CD4-positive, alpha-beta memory T cell (primary cell): Measurements from ENCODE around the gene GPR108. TPM values are rescaled to one million over a fixed set of nuclear protein-coding genes. Genes with fewer than 3 reads are reported as not detected.
"Not testable (repeated sequence)": the region's sequence is repeated elsewhere in the genome, so short reads cannot be mapped to it uniquely, and the experiment has no call there.

Experiments used
- CTCF ChIA-PET: fragments of 350-600 bp; sonication (Branson Sonifier 250); formaldehyde crosslinking; loops from one replicate; lab custom pipeline; 2021; ENCODE audit warnings: inconsistent platforms; ENCODE audit not compliant: partially characterized antibody; lab: Charles Lee
- POLR2A ChIA-PET: fragments of 350-600 bp; sonication (Branson Sonifier 250); formaldehyde crosslinking; loops from one replicate; lab custom pipeline; 2021; ENCODE audit not compliant: partially characterized antibody; lab: Charles Lee
- DNase-seq, 5 donors: peaks; one replicate each; pipeline versions ENCODE4 v3.0.0 to v3.0.0-alpha.2; 2020 to 2022; ENCODE audit warnings: mixed read lengths in 1 of 5
- H3K27ac ChIP-seq: one replicate; pipeline ENCODE4 v1.7.0; 2013; ENCODE audit warnings: low read depth, low read length
- H3K27me3 ChIP-seq: 2 replicates; pipeline ENCODE4 v1.7.0; 2013; ENCODE audit warnings: mild to moderate bottlenecking, low read length, moderate library complexity; ENCODE audit not compliant: insufficient read depth
- H3K36me3 ChIP-seq: 2 replicates; pipeline ENCODE4 v1.7.0; 2013; ENCODE audit warnings: mild to moderate bottlenecking, low read length, moderate library complexity; ENCODE audit not compliant: insufficient read depth
- H3K4me1 ChIP-seq: 2 replicates; pipeline ENCODE4 v1.7.0; 2013; ENCODE audit warnings: mild to moderate bottlenecking, low read length, moderate library complexity; ENCODE audit not compliant: insufficient read depth
- H3K4me3 ChIP-seq, 2 donors: one replicate each; pipeline ENCODE4 v1.7.0; 2013; ENCODE audit warnings: low read length in 2 of 2, mild to moderate bottlenecking in 1 of 2
- H3K9me3 ChIP-seq, 2 donors: one replicate each; pipeline ENCODE4 v1.7.0; 2013; ENCODE audit warnings: low read length in 2 of 2, control low read depth in 1 of 2; ENCODE audit not compliant: control insufficient read depth in 1 of 2
- H3K27ac Mint-ChIP-seq, 7 donors: one replicate each; pipeline ENCODE4 v1.8.0; 2020 to 2021; ENCODE audit warnings: mixed read lengths in 7 of 7, mild to moderate bottlenecking in 6 of 7, inconsistent platforms in 3 of 7, moderate library complexity in 3 of 7
- H3K27me3 Mint-ChIP-seq, 2 donors: one replicate each; pipeline ENCODE4 v1.8.0; 2020 to 2021; ENCODE audit warnings: mixed read lengths in 2 of 2
- H3K36me3 Mint-ChIP-seq, 2 donors: one replicate each; pipeline ENCODE4 v1.8.0; 2020 to 2021; ENCODE audit warnings: mixed read lengths in 2 of 2, inconsistent platforms in 1 of 2, mild to moderate bottlenecking in 1 of 2
- H3K4me1 Mint-ChIP-seq, 4 donors: one replicate each; pipeline ENCODE4 v1.8.0; 2020 to 2021; ENCODE audit warnings: mixed read lengths in 4 of 4, mild to moderate bottlenecking in 1 of 4
- H3K4me3 Mint-ChIP-seq, 8 donors: one replicate each; pipeline ENCODE4 v1.8.0; 2020 to 2021; ENCODE audit warnings: mixed read lengths in 8 of 8, mild to moderate bottlenecking in 7 of 8, moderate library complexity in 6 of 8, inconsistent platforms in 3 of 8
- H3K9me3 Mint-ChIP-seq, 8 donors: one replicate each; pipeline ENCODE4 v1.8.0; 2020 to 2021; ENCODE audit warnings: mixed read lengths in 8 of 8, mild to moderate bottlenecking in 5 of 8, inconsistent platforms in 3 of 8, moderate library complexity in 1 of 8
- intact Hi-C: fragments of 100-400 bp; cut with micrococcal nuclease; formaldehyde crosslinking; loops from one replicate; pipeline ENCODE4 v1.15.1; 2023
- polyA plus RNA-seq, 2 donors: library from polyadenylated mRNA; unstranded; fragments of 300-500 nt; fragmentation: Illumina TruSeq; gene quantifications; one replicate each; pipeline ENCODE4 v1.2.3, GENCODE V29; 2021
- total RNA-seq, 2 experiments: library from RNA; stranded (reverse); gene quantifications; one replicate each; pipeline ENCODE4 v1.2.3, GENCODE V29; 2021

GPR108 gene
- total and polyA plus RNA-seq, 4 experiments from 2014 or later = 75.6 to 183 (median 92.3) TPM

DNA sequence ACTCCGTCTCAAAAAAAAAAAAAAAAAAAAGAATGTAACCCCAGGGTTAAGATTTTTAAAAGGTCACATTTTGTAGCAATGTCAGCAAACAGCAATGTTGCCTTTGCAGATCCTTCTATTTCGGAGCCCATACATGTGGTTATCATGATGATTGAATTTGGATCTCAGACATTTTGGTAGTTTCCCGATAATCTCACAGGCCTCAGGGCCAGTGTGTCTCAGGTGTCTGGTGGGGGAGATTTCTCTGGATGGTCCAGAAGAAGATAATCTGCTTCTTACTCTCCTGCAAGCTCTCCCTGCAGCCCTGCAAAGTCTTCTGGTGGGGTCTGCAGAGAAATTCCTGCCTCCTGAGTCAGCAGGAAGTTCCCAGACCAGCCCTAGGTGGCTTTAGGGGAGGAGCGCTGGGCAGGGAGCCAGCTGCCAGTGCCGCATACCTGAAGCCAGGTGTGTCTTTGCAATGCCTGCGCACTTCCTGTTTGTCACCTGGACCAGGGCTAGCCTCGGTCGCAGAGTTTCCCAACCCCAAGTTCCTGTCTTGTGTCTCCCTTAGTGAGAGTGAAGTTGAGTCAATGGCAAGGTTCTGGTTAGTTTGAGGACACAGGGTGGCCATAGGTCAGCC lies 28.5 kb upstream of the GPR108 start:
- POLR2A ChIA-PET = interaction anchor here (1.6 to 10.7 kb wide), 3 partner anchors 8 to 35 kb away, joined by 5 to 227 read pairs (median 6); no protein-coding TSS in a partner anchor
- intact Hi-C loops = loop anchor here (2.0 kb wide), 1 partner anchor 249 kb away; no protein-coding TSS in a partner anchor
- no peaks in the 10 kb centered on the region for H3K27me3 Mint-ChIP-seq

GRCh38 chr19:6762253-6762797 lies 24.9 kb upstream of the GPR108 start:
- intact Hi-C loops, H3K27me3 Mint-ChIP-seq, H3K4me3 ChIP-seq, H3K27me3 ChIP-seq, H3K4me3 Mint-ChIP-seq, H3K27ac ChIP-seq, H3K9me3 ChIP-seq, DNase-seq, H3K9me3 Mint-ChIP-seq: not testable (repeated sequence)
- ChIA-PET POLR2A (interaction anchor here (0.6 to 1.9 kb wide), 2 partner anchors 11 to 1084 kb away, joined by 4 to 7 read pairs; partner anchors contain the start of gene VAV1), CTCF (interaction anchor here (0.7 to 1.7 kb wide), 2 partner anchors 10 to 24 kb away, joined by 3 to 6 read pairs; partner anchors contain the start of gene VAV1)
- H3K36me3 Mint-ChIP-seq = peaks cover 18 to 33% of the 10 kb centered on the region in 2 donors
- peak overlapping the region in 1 of 7 donors; percentile 8 for H3K27ac Mint-ChIP-seq
- Histone ChIP-seq H3K36me3 (peaks cover 28% of the 10 kb centered on the region), H3K4me1 (peaks cover 35% of the 10 kb centered on the region)
- H3K4me1 Mint-ChIP-seq = peaks cover 18 to 33% (median 29%) of the 10 kb centered on the region in 4 donors

More for the DNA sequence above, 28.5 kb upstream of the GPR108 start:
- peak overlapping the region; percentile 89 to 99 (median 96) for H3K27ac Mint-ChIP-seq
- peaks cover 10% of the 10 kb centered on the region for H3K36me3 ChIP-seq
- H3K4me1 Mint-ChIP-seq = peaks cover 25 to 56% (median 40%) of the 10 kb centered on the region in 4 donors
- peak in 3 of 5 donors; percentile 16 to 65 (median 21) for DNase-seq
- H3K4me1 ChIP-seq = peaks cover 52% of the 10 kb centered on the region
- H3K27me3 ChIP-seq = no peaks in the 10 kb centered on the region
- no peaks in the 10 kb centered on the region for H3K9me3 Mint-ChIP-seq
- H3K9me3 ChIP-seq = no peaks in the 10 kb centered on the region
- CTCF ChIA-PET = interaction anchor here (1.3 to 2.4 kb wide), 3 partner anchors 28 to 98 kb away, joined by 5 to 7 read pairs (median 6); no protein-coding TSS in a partner anchor
- peak overlapping the region; percentile 97 for H3K27ac ChIP-seq
- peaks cover 6 to 16% of the 10 kb centered on the region in 2 donors for H3K36me3 Mint-ChIP-seq
- H3K4me3 Mint-ChIP-seq = peak overlapping the region; percentile 91 to 98 (median 94)
- peak overlapping the region; percentile 63 to 80 for H3K4me3 ChIP-seq

GRCh38 chr19:6761053-6761676 lies 23.8 kb upstream of the GPR108 start:
- peaks cover 18 to 29% of the 10 kb centered on the region in 2 donors for H3K36me3 Mint-ChIP-seq
- Histone ChIP-seq H3K27ac (no peak overlapping the region), H3K4me1 (peaks cover 28% of the 10 kb centered on the region), H3K4me3 (no peak overlapping the region), H3K9me3 (no peaks in the 10 kb centered on the region), H3K36me3 (peaks cover 28% of the 10 kb centered on the region), H3K27me3 (no peaks in the 10 kb centered on the region)
- peak overlapping the region in 1 of 7 donors; percentile 29 for H3K27ac Mint-ChIP-seq
- H3K4me1 Mint-ChIP-seq = peaks cover 15 to 22% (median 18%) of the 10 kb centered on the region in 4 donors
- no peak overlapping the region for H3K4me3 Mint-ChIP-seq
- peak in 1 of 5 donors; percentile 21 for DNase-seq
- ChIA-PET POLR2A (interaction anchor here (0.9 to 2.0 kb wide), 4 partner anchors 9 to 40 kb away, joined by 5 to 11 read pairs (median 7); partner anchors contain the start of genes GPR108 and VAV1), CTCF (interaction anchor here (0.7 to 1.7 kb wide), 5 partner anchors 23 to 130 kb away, joined by 3 to 6 read pairs (median 4); no protein-coding TSS in a partner anchor)
- intact Hi-C loops = no loop called here
- no peaks in the 10 kb centered on the region for H3K9me3 Mint-ChIP-seq
- H3K27me3 Mint-ChIP-seq = no peaks in the 10 kb centered on the region

DNA sequence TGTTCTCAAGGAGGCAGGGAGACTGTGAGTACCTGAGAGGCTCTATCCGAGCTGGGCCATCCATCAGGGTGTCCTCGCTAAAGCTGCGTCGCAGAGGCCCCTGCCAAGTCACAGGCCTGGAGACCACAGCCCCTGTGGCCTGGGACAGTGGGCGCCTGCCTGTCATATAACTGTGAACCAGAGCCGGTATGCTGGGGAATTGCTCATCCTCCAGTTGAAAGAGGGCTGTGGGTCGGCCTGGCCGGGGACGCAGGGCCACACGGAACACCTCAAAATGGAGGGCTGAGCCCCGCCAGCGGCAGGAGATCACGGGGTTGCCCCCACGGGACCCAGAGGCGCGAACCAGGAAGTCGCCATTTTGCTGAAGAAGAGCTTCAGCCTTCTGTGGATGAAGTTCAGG lies 23.2 kb upstream of the GPR108 start:
- no peak overlapping the region for H3K4me3 Mint-ChIP-seq
- H3K36me3 Mint-ChIP-seq = peaks cover 18 to 29% of the 10 kb centered on the region in 2 donors
- Histone ChIP-seq H3K27me3 (no peaks in the 10 kb centered on the region), H3K9me3 (no peaks in the 10 kb centered on the region), H3K4me1 (peaks cover 23% of the 10 kb centered on the region), H3K36me3 (peaks cover 28% of the 10 kb centered on the region), H3K4me3 (no peak overlapping the region), H3K27ac (no peak overlapping the region)
- no peak for DNase-seq
- H3K9me3 Mint-ChIP-seq = no peaks in the 10 kb centered on the region
- intact Hi-C loops = no loop called here
- POLR2A ChIA-PET = interaction anchor here (0.9 to 2.0 kb wide), 4 partner anchors 9 to 40 kb away, joined by 5 to 11 read pairs (median 7); partner anchors contain the start of genes GPR108 and VAV1
- CTCF ChIA-PET = interaction anchor here (1.0 to 1.7 kb wide), 3 partner anchors 22 to 103 kb away, joined by 3 to 6 read pairs (median 3); no protein-coding TSS in a partner anchor
- H3K27ac Mint-ChIP-seq = no peak overlapping the region
- H3K27me3 Mint-ChIP-seq = no peaks in the 10 kb centered on the region
- H3K4me1 Mint-ChIP-seq = peaks cover 9 to 17% (median 13%) of the 10 kb centered on the region in 4 donors

GRCh38 chr19:6754653-6755463 lies 17.5 kb upstream of the GPR108 start:
- Histone ChIP-seq H3K4me1 (no peaks in the 10 kb centered on the region), H3K9me3 (no peaks in the 10 kb centered on the region), H3K4me3 (no peak overlapping the region), H3K27me3 (no peaks in the 10 kb centered on the region), H3K27ac (no peak overlapping the region), H3K36me3 (peaks cover 34% of the 10 kb centered on the region)
- Mint-ChIP-seq H3K4me1 (peaks cover 7 to 15% (median 11%) of the 10 kb centered on the region in 4 donors), H3K9me3 (no peaks in the 10 kb centered on the region), H3K4me3 (no peak overlapping the region), H3K27me3 (no peaks in the 10 kb centered on the region), H3K36me3 (peaks cover 21 to 41% of the 10 kb centered on the region in 2 donors), H3K27ac (peak overlapping the region in 4 of 7 donors; percentile 15 to 72 (median 59))
- intact Hi-C loops = loop anchor here (5.0 kb wide), 1 partner anchor 47 kb away; no protein-coding TSS in a partner anchor
- POLR2A ChIA-PET = interaction anchor here (1.2 to 1.8 kb wide), 3 partner anchors 11 to 48 kb away, joined by 3 to 8 read pairs (median 5); no protein-coding TSS in a partner anchor
- CTCF ChIA-PET = interaction anchor here (1.1 to 1.6 kb wide), 3 partner anchors 46 to 123 kb away, joined by 4 read pairs; no protein-coding TSS in a partner anchor
- DNase-seq = no peak

DNA sequence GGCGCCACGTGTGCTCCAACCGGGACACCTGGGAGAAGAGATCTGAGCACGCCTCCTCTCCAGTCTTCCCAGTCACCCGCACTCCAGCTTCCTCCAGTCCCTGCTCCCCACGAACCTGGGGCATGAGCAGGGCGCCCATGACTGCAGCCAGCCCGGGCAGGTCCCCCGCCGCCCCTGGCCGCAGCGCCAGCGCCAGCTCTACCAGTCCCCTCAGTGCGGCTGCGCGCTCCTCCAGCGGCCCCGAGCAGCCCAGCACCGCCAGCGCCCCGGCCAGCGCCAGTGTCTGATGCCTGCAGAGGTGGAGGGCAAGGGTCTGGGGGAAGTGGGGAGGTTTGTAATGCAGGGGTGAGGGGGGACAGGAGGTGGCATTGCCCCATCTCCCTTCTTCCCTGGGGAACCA lies 16.8 kb upstream of the GPR108 start:
- CTCF ChIA-PET = interaction anchor here (0.6 to 1.7 kb wide), 5 partner anchors 47 to 122 kb away, joined by 4 to 6 read pairs (median 4); no protein-coding TSS in a partner anchor
- no peaks in the 10 kb centered on the region for H3K9me3 Mint-ChIP-seq
- peak overlapping the region in 1 of 7 donors; percentile 91 for H3K27ac Mint-ChIP-seq

More for the DNA sequence above, 16.8 kb upstream of the GPR108 start:
- Histone ChIP-seq H3K4me3 (no peak overlapping the region), H3K27ac (no peak overlapping the region), H3K4me1 (no peaks in the 10 kb centered on the region), H3K36me3 (peaks cover 28% of the 10 kb centered on the region), H3K9me3 (no peaks in the 10 kb centered on the region), H3K27me3 (no peaks in the 10 kb centered on the region)
- H3K4me1 Mint-ChIP-seq = peaks cover 7 to 15% (median 11%) of the 10 kb centered on the region in 4 donors
- intact Hi-C loops = loop anchor here (5.0 kb wide), 1 partner anchor 48 kb away; no protein-coding TSS in a partner anchor
- no peak overlapping the region for H3K4me3 Mint-ChIP-seq
- no peaks in the 10 kb centered on the region for H3K27me3 Mint-ChIP-seq
- peaks cover 23 to 42% of the 10 kb centered on the region in 2 donors for H3K36me3 Mint-ChIP-seq
- POLR2A ChIA-PET = interaction anchor here (1.2 to 1.8 kb wide), 6 partner anchors 16 to 152 kb away, joined by 3 to 8 read pairs (median 4); partner anchors contain the start of gene VAV1
- DNase-seq = peak in 1 of 5 donors; percentile 5
